Upper lobe of right lung (tissue), 1 donor: Measurements from ENCODE around the gene ATPAF2. TPM values are rescaled to one million over a fixed set of nuclear protein-coding genes. Genes with fewer than 3 reads are reported as not detected.

Source experiments
- ATAC-seq: fragments of 200-7000 bp; cut with Tn5 transposase; one replicate; pipeline ENCODE4 v1.9.1; 2020; ENCODE audit warnings: mild to moderate bottlenecking, moderate library complexity
- DNase-seq: peaks from one replicate; pipeline ENCODE4 v3.0.0-alpha.2; 2020
- H3K27ac ChIP-seq: fragments of 200-600 bp; one replicate; pipeline ENCODE4 v1.8.0; 2022
- H3K27me3 ChIP-seq: fragments of 200-600 bp; one replicate; pipeline ENCODE4 v1.8.0; 2022; ENCODE audit warnings: mild to moderate bottlenecking
- H3K36me3 ChIP-seq: fragments of 200-600 bp; one replicate; pipeline ENCODE4 v1.8.0; 2022
- H3K4me1 ChIP-seq: fragments of 200-600 bp; one replicate; pipeline ENCODE4 v1.8.0; 2022
- H3K4me3 ChIP-seq: fragments of 200-600 bp; one replicate; pipeline ENCODE4 v1.8.0; 2022; ENCODE audit warnings: mild to moderate bottlenecking
- H3K9me3 ChIP-seq: fragments of 200-600 bp; one replicate; pipeline ENCODE4 v1.8.0; 2022
- CTCF ChIP-seq: fragments of 200-600 bp; IDR thresholded peaks from one replicate; pipeline ENCODE4 v1.8.0; 2022; ENCODE audit warnings: antibody characterized with exemption
- intact Hi-C: fragments of 100-400 bp; cut with DNase I; formaldehyde crosslinking; loops from one replicate; pipeline ENCODE4 v1.11.0; 2022
- total RNA-seq: library from RNA; stranded (reverse); fragmentation: NEBNext Ultra II Directional; extraction: Animal tissue kit (Norgen Biotek cat#: 25700); gene quantifications from one replicate; pipeline ENCODE4 v1.2.1, GENCODE V29; 2021
- donor health status: DM: no; HTN: yes; CAD: no; lungs with severe emphysema.

Gene ATPAF2
- total RNA-seq, 1 donor from 2014 or later, result 26.3 TPM

GRCh38 chr17:17988427-17988945, 50.5 kb downstream of the ATPAF2 start:
- no peak for TF ChIP-seq CTCF
- DNase-seq, result no peak
- no peaks in the 10 kb centered on the region for H3K27me3 ChIP-seq
- no peaks in the 10 kb centered on the region for H3K4me1 ChIP-seq
- H3K9me3 ChIP-seq, result no peaks in the 10 kb centered on the region
- intact Hi-C loops, result no loop called here
- H3K4me3 ChIP-seq, result no peak overlapping the region
- no peak for ATAC-seq
- H3K36me3 ChIP-seq, result no peaks in the 10 kb centered on the region
- no peak overlapping the region for H3K27ac ChIP-seq

GRCh38 chr17:17987901-17988300, 51.1 kb downstream of the ATPAF2 start:
- no peak for DNase-seq
- no peak overlapping the region for H3K27ac ChIP-seq

DNA sequence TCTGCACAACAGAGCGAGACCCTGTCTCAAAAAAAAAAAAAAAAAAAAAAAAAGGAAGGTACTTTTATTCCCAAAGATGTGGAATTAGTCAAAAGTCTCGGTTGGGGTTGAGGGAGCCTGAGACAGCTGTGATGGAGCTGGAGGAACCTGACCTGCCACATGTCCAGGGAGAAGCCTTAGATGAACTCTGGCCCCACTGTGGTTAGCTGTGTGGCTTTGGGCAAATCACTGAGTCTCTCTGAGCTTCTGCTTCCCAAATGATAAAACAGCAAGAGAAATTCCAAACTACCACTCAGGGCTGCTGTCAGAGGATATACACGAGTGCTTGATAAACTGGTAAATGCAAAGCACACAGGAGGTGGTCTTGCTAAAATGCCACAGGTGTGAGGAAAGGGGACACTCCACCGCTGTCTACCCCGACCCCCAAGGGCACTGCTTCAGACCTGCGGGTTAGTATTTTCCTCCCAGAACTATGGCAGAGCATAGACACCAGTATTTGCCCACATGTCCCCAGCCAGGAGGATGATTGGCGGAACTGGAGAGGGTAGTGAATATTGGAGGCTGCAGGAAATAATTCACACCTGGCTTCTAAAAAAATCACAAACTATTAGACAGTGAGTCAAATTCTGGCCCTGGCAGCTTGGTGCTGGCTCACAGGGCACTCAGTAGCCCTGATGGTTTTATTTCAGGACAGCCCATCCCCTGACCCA, 51.6 kb downstream of the ATPAF2 start:
- ATAC-seq, result no peak
- intact Hi-C loops, result no loop called here
- no peaks in the 10 kb centered on the region for H3K27me3 ChIP-seq
- DNase-seq, result no peak
- H3K36me3 ChIP-seq, result no peaks in the 10 kb centered on the region
- no peaks in the 10 kb centered on the region for H3K4me1 ChIP-seq
- no peak for TF ChIP-seq CTCF
- H3K9me3 ChIP-seq, result no peaks in the 10 kb centered on the region
- no peak overlapping the region for H3K27ac ChIP-seq
- no peak overlapping the region for H3K4me3 ChIP-seq

More at GRCh38 chr17:17987901-17988300, 51.1 kb downstream of the ATPAF2 start:
- intact Hi-C loops, result no loop called here
- no peaks in the 10 kb centered on the region for H3K4me1 ChIP-seq
- no peak for ATAC-seq
- no peaks in the 10 kb centered on the region for H3K36me3 ChIP-seq
- H3K27me3 ChIP-seq, result no peaks in the 10 kb centered on the region
- H3K9me3 ChIP-seq, result no peaks in the 10 kb centered on the region
- no peak for TF ChIP-seq CTCF
- no peak overlapping the region for H3K4me3 ChIP-seq

GRCh38 chr17:17985555-17985954, 53.4 kb downstream of the ATPAF2 start:
- no peaks in the 10 kb centered on the region for H3K36me3 ChIP-seq
- no peak overlapping the region for H3K4me3 ChIP-seq
- no peaks in the 10 kb centered on the region for H3K27me3 ChIP-seq
- no peak for DNase-seq
- ATAC-seq, result no peak
- no peak overlapping the region for H3K27ac ChIP-seq
- intact Hi-C loops, result no loop called here
- H3K4me1 ChIP-seq, result no peaks in the 10 kb centered on the region
- no peak for TF ChIP-seq CTCF
- no peaks in the 10 kb centered on the region for H3K9me3 ChIP-seq

DNA sequence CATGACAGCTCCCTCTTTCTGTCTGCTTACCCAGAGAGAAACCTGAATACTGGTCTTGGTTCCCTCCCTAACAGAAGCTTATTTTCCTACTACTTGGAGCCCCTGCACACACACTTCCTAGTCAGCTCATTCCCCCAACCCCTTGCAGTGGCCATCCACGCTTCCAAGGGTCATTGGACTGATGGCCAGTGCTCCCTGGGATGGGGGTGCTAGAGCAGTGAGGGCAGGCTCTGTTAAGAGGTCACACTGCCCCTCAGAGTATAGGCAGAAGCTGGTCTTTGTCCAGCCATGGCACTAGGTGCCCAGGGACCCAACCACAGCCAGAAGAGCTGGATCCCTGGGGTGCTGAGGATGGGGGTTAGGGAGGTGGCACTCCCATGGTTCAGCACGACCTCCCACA, 53.8 kb downstream of the ATPAF2 start:
- no peak for DNase-seq

More for the DNA sequence above, 53.8 kb downstream of the ATPAF2 start:
- no peak for ATAC-seq
- Histone ChIP-seq H3K4me1 (no peaks in the 10 kb centered on the region), H3K4me3 (no peak overlapping the region), H3K9me3 (no peaks in the 10 kb centered on the region), H3K27me3 (no peaks in the 10 kb centered on the region), H3K27ac (no peak overlapping the region), H3K36me3 (no peaks in the 10 kb centered on the region)
- no peak for TF ChIP-seq CTCF
- intact Hi-C loops, result no loop called here
